Measurements from ENCODE around the gene SPATA20.
A peak's percentile ranks its signal among the peaks of the same experiment; 100 is the strongest.

Gene SPATA20

DNA sequence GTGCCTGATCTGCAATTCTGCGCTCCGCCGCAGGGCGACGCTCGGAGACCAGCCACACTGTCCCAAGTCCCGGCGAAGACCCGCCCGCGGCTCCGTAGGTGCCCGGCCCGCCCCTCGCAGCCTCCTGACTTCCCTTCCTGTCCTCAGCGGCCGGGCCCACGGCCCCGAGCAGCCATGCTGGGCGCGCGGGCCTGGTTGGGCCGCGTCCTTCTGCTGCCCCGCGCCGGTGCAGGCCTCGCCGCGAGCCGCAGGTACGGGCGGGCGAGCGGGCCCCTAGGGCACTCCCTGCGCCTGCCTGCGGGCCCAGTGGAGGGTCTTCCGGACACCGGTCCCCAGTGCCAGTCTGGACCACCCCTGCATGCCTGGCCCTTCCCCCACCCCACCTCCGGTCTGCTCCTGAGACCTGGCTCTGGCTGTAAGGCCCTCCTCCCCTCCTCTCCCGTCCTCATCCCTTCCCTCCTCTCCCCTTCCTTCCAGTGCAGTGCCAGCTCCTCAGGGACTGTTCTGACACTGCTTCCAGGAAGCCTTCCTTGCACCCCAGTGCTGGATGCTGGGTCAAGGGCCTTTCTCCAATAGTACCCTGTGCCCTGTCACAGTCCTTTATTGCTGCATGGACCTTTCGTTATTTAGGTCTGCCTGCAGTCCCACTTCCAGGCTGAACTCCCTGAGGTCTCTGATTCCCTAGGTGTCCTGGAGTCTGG lies at the start of gene SPATA20:
TSS of gene SPATA20 (plus strand) at position 140 of the 701 bp plus-strand sequence. CDS start at position 175, 35 bp downstream.
- peak; percentile 15 to 87 (median 56) for DNase-seq

DNA sequence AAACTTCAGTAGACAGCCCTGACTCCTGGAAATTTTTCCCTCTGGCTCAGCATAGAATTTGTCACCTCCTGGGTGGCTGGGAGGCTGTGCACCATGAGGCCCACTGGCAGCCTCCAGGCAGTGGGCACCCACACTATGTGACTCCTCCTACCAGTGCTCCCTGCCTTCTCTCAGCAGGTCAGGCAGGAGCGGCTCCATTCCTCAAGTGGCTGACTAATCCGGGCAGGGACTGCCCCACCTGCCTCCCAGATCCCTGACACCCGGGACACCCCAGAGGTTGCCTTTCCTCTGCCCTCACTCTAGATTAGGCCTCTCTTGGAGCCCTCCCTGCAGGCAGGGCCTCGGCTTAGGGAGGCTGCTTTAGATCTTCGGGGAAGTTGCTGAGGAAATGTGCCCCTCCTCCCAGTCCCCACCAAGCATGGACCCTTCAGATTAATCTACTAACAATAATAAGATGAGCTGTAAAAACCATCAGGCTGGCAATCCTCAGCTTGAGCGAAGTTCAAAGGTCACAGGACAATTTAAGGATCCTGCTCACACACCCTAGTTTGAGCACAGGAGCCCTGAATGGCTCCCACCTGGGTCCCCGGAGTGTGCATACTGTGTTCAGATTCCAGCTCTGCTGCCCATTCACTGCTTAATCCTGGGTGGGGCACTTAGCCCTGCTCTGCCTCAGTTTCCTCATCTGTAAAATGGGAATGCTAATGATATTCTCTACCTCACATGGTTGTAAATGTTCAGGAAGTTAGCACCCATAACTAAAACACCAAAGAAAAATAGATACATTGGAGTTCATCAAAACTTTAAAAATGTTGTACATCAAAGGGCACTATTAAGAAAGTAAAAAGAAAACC lies 48.7 kb upstream of the SPATA20 start:
- no peak for DNase-seq

GRCh38 chr17:50499270-50499669 lies 47.7 kb upstream of the SPATA20 start:
- DNase-seq = no peak

DNA sequence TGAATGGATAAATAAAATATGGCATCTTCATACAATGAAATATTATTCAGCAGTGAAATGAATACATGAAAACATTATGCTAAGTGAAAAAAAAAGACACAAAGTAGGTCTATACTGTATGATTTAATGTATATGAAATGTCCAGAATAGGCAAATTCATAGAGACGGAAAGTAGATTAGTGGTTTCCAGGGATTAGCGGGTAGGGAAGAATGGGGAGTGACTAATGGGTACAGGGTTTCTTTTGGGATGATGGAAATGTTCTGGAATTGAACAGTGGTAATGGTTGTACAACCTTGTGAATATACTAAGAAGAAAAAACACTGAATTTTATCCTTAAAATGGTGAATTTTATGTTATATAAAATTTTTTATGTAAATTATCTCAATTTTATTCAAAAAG lies 47.3 kb upstream of the SPATA20 start:
- DNase-seq = no peak

DNA sequence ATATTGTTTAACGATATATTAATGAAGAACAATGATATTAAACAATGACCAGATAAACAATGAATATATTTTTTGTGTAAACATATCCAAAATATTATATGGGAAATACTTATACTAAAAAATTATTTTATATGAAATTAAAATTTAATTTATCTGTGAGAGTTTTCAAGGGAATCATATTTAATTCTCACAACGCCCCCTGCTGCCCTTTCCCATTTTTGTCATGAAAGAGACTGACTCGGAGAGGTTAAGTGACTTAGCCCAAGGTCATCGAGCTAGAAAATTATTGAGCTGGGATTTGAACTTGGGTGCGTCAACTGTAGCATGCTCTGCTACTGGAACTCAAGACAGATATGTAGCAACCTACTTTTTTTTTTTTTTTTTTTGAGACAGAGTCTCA lies 45.9 kb upstream of the SPATA20 start:
- DNase-seq = no peak

GRCh38 chr17:50502301-50502990 lies 44.5 kb upstream of the SPATA20 start:
- DNase-seq = no peak

GRCh38 chr17:50505591-50506130 lies 41.3 kb upstream of the SPATA20 start:
- no peak for DNase-seq

DNA sequence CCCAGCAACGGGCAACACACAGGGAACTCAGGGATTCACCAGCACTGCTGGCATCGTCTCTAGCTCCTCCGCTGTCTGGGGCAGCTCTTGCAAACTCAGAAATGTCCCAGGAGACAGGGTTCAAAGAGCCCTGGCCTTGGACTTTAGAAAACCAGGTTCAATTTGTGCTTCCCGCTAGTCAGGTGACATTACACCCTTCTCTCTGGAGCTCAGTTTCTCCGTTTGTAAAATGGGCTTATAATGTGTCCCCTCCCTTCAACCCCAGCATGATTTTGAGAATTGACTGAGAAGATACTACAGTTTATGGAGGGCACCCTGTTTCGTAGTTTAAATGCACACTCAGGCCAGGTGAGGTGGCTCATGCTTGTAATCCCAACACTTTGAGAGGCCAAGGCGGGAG lies 40.7 kb upstream of the SPATA20 start:
- no peak for DNase-seq

DNA sequence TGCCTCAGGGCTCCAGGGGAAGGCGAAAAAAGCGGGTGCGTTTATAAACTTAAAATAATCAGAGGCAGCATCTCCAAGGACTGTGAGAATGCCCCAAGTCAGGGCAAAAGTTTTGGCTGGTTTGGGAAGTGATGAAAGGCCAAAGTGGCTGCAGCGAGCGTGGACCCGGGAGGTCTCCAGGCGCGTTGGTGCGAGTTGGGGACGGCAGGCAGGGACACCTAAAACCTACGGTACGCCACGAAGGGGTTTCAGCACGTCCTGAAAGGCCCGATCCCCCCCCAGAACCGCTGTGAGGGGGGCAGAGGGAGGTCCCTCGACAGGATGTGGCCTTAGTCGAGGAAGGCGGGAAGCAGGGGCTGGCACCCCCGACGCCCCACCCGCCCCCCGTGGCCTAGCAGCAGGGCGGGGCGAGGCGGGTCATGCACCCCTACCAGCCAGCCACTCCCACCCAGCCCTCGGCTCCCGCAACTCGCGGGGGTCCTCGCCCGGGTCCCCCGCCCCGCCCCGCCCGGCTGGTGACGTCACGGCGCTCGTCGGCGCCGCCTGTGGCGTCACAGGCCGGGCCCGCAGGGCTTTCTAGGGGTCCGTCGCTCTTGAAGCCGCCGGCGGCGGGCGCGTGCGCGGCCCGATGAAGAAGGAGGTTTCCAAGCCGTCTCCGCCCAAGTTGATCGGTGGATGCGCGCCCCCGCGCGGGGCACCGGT lies 39.0 kb upstream of the SPATA20 start, which contains the start of gene MYCBPAP:
TSS of gene MYCBPAP (plus strand) at position 569 of the 702 bp plus-strand sequence. CDS start 236 bp downstream, outside the sequence.
- peak in 11 of 14 donors; percentile 12 to 75 (median 41) for DNase-seq

GRCh38 chr17:50508573-50509460 lies 38.2 kb upstream of the SPATA20 start:
- DNase-seq = peak in 3 of 14 donors; percentile 9 to 47 (median 9)

DNA sequence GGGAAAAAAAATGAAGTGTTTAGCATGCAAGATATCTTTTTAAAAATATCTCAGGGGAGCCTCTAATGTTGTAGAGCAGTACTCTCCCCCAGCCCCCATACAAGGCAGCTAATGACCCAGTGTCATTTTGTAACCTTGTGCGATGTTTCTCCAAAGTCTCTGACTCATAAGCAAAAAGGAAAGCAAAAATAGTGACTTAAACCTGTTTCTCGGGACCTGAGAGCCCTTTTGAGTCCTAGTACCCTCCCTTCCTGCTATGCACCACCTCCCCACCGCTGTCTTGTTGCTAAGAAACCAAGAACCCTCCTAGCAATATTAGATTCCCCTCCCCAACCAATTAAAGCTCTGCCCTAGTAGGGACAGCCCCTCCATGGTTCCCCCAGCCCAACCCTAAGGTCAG lies 35.9 kb upstream of the SPATA20 start:
- DNase-seq = no peak

- no peak for DNase-seq
These were observed 33.5 kb upstream of the SPATA20 start for GRCh38 chr17:50513495-50513894.

DNA sequence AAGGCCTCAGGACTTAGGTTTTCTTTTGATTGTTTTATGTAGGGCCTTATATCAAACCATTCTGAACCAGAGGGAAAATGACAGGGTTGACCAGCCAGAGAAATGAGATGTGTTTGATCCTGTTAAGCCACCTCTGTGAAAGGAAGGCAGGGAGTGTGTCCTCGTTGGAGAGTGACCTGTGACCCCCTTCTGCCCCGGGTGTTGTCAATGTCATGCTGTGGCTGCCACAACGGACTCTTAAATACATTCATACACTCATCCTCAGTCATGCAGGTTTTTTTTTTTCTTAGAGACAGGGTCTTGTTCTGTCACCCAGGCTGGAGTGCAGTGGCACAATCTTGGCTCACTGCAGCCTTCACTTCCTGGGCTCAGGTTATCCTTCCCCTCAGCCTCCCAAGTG lies 32.6 kb upstream of the SPATA20 start:
- no peak for DNase-seq

DNA sequence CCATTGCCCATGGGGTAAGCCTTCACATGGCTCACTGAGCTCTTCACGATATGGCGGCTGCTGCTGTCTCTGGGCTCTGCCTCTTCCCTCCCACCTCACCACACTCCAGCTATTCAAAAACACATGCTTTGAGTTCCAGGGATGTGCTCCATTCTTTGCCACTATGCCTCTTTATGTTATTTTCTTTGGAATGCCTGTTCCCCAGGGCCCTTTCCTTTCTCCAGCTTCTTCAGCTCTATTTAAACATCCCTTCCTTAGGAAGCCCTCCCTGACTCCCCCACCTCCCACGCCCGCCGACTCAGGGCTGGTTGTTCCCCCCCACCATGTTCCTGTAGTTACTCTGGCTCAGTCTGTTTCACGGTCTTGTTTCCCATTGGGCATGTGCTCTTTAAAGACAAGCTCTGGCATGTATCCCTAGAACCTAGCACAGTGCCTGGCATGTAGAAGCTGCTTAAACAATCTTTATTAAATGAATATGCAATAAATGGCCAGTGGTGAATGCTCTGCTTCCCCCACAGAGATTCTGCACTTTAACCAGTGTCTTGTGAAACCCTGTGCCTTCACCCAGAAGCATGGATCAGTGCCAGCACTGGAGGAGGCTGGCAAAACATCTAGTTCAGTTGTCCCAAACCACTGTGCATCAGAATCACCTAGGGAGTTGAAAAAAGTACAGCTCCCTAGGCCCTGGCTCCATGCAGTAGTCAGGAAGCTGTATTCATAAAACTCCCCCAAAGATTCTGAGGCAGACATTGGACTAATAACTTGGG lies 31.9 kb upstream of the SPATA20 start:
- peak in 1 of 14 donors; percentile 10 for DNase-seq

DNA sequence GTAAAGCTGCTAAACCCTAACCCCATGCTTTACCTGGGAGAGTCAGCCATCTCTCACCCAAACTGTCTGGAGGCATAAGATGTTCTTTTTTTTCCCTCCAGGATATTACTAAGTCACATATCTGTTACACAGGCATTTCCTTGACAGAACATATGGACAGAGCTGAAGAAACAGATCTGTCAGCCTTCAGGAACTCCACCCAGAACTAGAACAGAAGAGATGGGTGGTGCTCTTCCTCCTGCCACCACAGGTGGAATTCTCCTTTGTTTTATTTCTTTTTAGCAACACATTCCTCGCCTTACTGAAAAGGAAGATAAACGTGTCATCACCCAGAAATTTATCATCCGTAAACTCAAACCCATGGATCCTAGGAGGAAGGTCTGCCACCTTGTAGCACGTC lies 30.0 kb upstream of the SPATA20 start:
- no peak for DNase-seq

DNA sequence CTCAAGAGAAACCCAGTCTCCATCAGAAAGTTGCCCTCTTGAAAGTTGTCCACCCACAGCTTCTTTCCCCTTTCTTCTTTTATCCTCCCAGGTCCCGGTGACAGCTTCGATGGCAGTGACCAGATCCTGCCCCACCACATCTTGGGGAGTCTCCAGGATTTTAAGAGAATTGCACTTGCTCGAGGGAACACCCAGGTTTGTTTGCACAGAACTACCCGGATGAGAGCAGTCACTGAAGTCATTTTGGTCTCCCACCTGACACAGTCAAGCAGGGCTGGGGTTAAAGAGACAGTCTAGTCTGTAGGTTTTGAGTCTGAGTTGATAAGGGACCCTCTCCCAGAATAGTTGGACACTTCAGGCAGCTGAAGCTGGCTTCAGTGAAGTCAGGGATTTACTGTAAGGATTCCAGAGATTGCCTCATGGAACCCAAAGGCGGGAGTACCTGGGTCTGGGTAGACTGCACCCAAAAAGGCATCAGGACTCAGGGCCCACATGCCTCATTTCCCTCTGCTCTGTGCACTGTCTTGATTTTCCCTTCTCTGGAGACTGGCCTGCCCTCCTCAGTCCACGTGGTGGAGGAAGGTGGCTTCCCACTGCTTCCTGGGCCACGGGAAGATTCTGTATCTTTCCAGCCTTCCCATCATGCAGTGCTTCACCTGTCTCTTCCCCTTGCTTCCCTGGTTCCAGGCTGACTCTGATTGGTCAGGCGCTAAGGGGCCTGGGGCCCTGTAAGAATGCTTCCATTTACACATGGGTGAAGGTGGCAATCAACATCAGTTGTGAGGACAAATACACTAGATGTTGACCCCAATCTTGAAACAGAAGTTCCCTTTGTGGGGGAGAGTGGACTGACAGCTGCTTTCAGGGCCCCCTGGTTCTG lies 29.2 kb upstream of the SPATA20 start:
- peak in 1 of 14 donors; percentile 60 for DNase-seq

DNA sequence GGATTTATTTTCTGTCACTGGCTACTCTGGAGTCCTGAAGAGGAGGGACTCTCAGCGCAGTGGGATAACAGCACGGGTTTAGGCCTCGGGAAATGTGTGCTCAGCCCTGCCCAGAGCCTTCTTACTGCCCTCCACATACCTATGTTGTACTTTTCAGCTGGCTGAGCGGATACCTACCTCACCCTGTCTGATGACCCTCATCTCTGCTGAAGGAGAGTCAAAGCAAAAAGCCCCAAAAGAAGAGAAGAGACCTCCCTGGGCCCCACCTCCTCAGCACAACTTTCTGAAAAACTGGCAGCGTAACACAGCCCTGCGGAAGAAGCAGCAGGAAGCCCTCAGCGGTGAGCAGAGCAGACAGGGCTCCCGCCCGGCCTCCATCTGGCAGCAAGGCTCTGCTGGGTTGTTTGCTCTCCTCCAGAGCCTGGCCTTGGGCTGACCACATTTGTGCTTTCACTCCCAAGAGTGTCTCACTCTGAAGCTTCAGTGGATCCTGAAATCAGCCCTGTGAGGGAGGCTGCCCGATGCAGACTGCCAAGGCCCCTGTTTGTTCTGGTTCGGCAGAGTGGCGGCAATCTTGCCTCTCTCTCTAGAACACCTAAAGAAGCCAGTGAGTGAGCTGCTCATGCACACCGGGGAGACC lies 28.5 kb upstream of the SPATA20 start:
- DNase-seq = peak in 1 of 14 donors; percentile 82

DNA sequence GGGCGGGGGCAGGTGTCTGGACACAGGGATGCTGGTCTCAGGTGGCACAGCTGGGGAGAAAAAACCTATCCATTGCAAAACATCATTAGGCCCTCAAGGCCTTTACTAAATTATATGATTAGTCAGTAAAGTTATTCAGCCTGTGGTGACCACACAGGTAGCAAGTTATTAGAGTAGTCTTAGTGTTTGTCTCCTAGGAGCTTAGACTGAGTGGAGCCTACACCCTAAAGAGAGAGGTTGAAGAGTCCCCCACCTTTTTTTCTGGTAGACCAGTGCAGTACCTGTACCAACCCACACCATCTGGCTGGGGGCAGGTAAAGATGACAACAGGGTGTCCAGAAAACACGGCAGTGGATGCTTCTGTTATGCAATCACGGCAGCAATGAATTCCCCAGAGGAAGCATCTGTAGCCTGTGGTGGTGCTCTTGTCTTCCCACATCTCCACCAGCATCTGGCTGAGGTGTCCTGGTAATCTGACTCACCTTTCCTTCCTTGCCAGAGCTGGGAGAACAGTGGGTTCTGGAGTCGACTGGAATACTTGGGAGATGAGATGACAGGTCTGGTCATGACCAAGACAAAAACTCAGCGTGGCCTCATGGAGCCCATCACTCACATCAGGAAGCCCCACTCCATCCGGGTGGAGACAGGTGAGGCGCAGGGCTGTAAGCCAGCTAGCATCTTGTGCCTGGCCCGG lies 27.7 kb upstream of the SPATA20 start:
- DNase-seq = no peak
